Stomach (tissue), 9 donors: ENCODE results near the gene CAPN12. TPM values are rescaled to one million over a fixed set of nuclear protein-coding genes. Genes with fewer than 3 reads are reported as not detected.

Experiments
- DNase-seq, 2 donors: peaks; one replicate each; pipeline versions ENCODE4 v3.0.0 to v3.0.0-alpha.2; 2013 to 2019
- H3K27ac ChIP-seq, 5 donors: fragments of 200-600 bp in 4 of 5; sonication (generic) in 4 of 5; one replicate each; pipeline ENCODE4 v1.5.1; 2013 to 2019; ENCODE audit warnings: mild to moderate bottlenecking in 1 of 5, moderate library complexity in 1 of 5
- H3K27me3 ChIP-seq, 3 donors: fragments of 200-600 bp; sonication (generic); one replicate each; pipeline ENCODE4 v1.5.1; 2017 to 2019; ENCODE audit warnings: mixed run types in 1 of 3
- H3K36me3 ChIP-seq, 4 donors: fragments of 200-600 bp; sonication (generic); 1 replicate in 3 of 4; 2 replicates in 1 of 4; pipeline ENCODE4 v1.5.1; 2016 to 2019
- H3K4me1 ChIP-seq, 4 donors: fragments of 200-600 bp; sonication (generic); one replicate each; pipeline ENCODE4 v1.5.1; 2016 to 2019
- H3K4me3 ChIP-seq, 4 donors: fragments of 200-600 bp; sonication (generic) in 3 of 4; one replicate each; pipeline ENCODE4 v1.5.1; 2016 to 2019; ENCODE audit warnings: mild to moderate bottlenecking in 1 of 4
- H3K9me3 ChIP-seq, 4 donors: fragments of 200-600 bp; sonication (generic); one replicate each; pipeline ENCODE4 v1.5.1; 2016 to 2019
- EP300 ChIP-seq: sonication (generic); formaldehyde crosslinking; IDR thresholded peaks from one replicate; pipeline ENCODE4 v1.6.1; 2017; ENCODE audit warnings: antibody characterized with exemption
- POLR2A ChIP-seq, 4 donors: fragments of 450-650 bp; IDR thresholded peaks; one replicate each; pipeline ENCODE4 v1.6.1; 2016; ENCODE audit warnings: antibody characterized with exemption in 4 of 4, control low read depth in 2 of 4, mild to moderate bottlenecking in 1 of 4, moderate library complexity in 1 of 4
- POLR2AphosphoS5 ChIP-seq, 3 donors: sonication (generic); formaldehyde crosslinking; IDR thresholded peaks; one replicate each; pipeline ENCODE4 v1.6.1; 2016; ENCODE audit warnings: antibody characterized with exemption in 3 of 3
- whole genome bisulfite sequencing, 5 donors: extraction: QIAGEN DNeasy Blood & Tissue Kit in 3 of 5; methylation state at CpG; one replicate each; pipeline versions ENCODE4 v1.1.5 to v1.1.7; 2013 to 2018; 5-methylcytosine and 5-hydroxymethylcytosine counted together
- intact Hi-C: fragments of 100-400 bp; cut with DNase I; formaldehyde crosslinking; loops from one replicate; pipeline ENCODE4 v1.15.1; 2023; ENCODE audit warnings: low total_unique reads
- polyA plus RNA-seq, 3 donors: library from polyadenylated mRNA; stranded (reverse); fragments of 200-250 nt; gene quantifications; one replicate each; pipeline ENCODE4 v1.2.3, GENCODE V29; 2013
- total RNA-seq, 5 donors: library from RNA; depleted of rRNA; stranded (reverse); fragments of >200 nt; gene quantifications; one replicate each; pipeline versions ENCODE4 v1.1.0 to v1.2.3, GENCODE V29; 2014 to 2016
- TF ChIP-seq, protein P1 (sequence below), 7 experiments: fragments of 450-650 bp in 4 of 7; fragments of 200-600 bp in 3 of 7; sonication (generic) in 3 of 7; IDR thresholded peaks; one replicate each; pipeline ENCODE4 v1.5.1; 2016 to 2019; ENCODE audit warnings: antibody characterized with exemption in 7 of 7, control low read depth in 2 of 7, mild to moderate bottlenecking in 1 of 7
- donor health status: healthy with polysubstance abuse.
- donor health status: Bipolar disorder and iron deficiency.
- donor health status: healthy.

Gene CAPN12
- total and polyA plus RNA-seq, 8 donors, result 1.2 to 33.3 (median 5.6) TPM

GRCh38 chr19:38714354-38714778 is 29.9 kb downstream of the CAPN12 start:
- DNase-seq, result peak; percentile 76 to 83
- Histone ChIP-seq H3K36me3 (peaks cover 80 to 100% (median 99%) of the 10 kb centered on the region in 4 donors), H3K4me3 (no peak overlapping the region), H3K27me3 (no peaks in the 10 kb centered on the region), H3K4me1 (peaks cover 67 to 86% (median 72%) of the 10 kb centered on the region in 4 donors), H3K9me3 (no peaks in the 10 kb centered on the region), H3K27ac (peak overlapping the region; percentile 68 to 88 (median 76))
- no peak for TF ChIP-seq POLR2A (IDR thresholded peaks at IDR 0.05)
- TF ChIP-seq, protein P1, sequence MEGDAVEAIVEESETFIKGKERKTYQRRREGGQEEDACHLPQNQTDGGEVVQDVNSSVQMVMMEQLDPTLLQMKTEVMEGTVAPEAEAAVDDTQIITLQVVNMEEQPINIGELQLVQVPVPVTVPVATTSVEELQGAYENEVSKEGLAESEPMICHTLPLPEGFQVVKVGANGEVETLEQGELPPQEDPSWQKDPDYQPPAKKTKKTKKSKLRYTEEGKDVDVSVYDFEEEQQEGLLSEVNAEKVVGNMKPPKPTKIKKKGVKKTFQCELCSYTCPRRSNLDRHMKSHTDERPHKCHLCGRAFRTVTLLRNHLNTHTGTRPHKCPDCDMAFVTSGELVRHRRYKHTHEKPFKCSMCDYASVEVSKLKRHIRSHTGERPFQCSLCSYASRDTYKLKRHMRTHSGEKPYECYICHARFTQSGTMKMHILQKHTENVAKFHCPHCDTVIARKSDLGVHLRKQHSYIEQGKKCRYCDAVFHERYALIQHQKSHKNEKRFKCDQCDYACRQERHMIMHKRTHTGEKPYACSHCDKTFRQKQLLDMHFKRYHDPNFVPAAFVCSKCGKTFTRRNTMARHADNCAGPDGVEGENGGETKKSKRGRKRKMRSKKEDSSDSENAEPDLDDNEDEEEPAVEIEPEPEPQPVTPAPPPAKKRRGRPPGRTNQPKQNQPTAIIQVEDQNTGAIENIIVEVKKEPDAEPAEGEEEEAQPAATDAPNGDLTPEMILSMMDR (IDR thresholded peaks at IDR 0.05), result no peak
- TF ChIP-seq POLR2AphosphoS5 (IDR thresholded peaks at IDR 0.05), result peak in 2 of 3 donors; percentile 37 to 82
- intact Hi-C loops, result no loop called here
- WGBS, 5 donors, result 35 to 56% (median 53%) methylated on average over 11 to 14 of the region's 14 CpGs

GRCh38 chr19:38713865-38714264 is 30.4 kb downstream of the CAPN12 start:
- H3K27me3 ChIP-seq, result no peaks in the 10 kb centered on the region
- no peaks in the 10 kb centered on the region for H3K9me3 ChIP-seq
- TF ChIP-seq EP300 (no peak), POLR2A (IDR thresholded peaks at IDR 0.05) (no peak), POLR2AphosphoS5 (IDR thresholded peaks at IDR 0.05) (no peak)
- TF ChIP-seq, protein P1 (IDR thresholded peaks at IDR 0.05), result no peak
- H3K4me1 ChIP-seq, result peaks cover 62 to 86% (median 70%) of the 10 kb centered on the region in 4 donors
- H3K36me3 ChIP-seq, result peaks cover 82 to 100% (median 99%) of the 10 kb centered on the region in 4 donors
- H3K4me3 ChIP-seq, result no peak overlapping the region
- intact Hi-C loops, result no loop called here
- no peak for DNase-seq
- WGBS, 5 donors, result 69 to 89% (median 80%) methylated on average over 13 to 14 of the region's 14 CpGs
- H3K27ac ChIP-seq, result peak overlapping the region; percentile 68 to 88 (median 76)

- no peaks in the 10 kb centered on the region for H3K9me3 ChIP-seq
- peak overlapping the region; percentile 68 to 88 (median 76) for H3K27ac ChIP-seq
- H3K27me3 ChIP-seq, result no peaks in the 10 kb centered on the region
- H3K4me1 ChIP-seq, result peaks cover 64 to 86% (median 72%) of the 10 kb centered on the region in 4 donors
- TF ChIP-seq POLR2A (IDR thresholded peaks at IDR 0.05), result no peak
- TF ChIP-seq POLR2AphosphoS5 (IDR thresholded peaks at IDR 0.05), result peak; percentile 58 to 69 (median 60)
- intact Hi-C loops, result no loop called here
- 15 to 46% (median 27%) methylated on average over 13 to 19 of the region's 19 CpGs for WGBS, 5 donors
- peak; percentile 71 to 87 for DNase-seq
- H3K36me3 ChIP-seq, result peaks cover 82 to 100% (median 99%) of the 10 kb centered on the region in 4 donors
- H3K4me3 ChIP-seq, result no peak overlapping the region
These were observed 31.0 kb downstream of the CAPN12 start for GRCh38 chr19:38713227-38713649.

GRCh38 chr19:38712161-38712748 is 32.0 kb downstream of the CAPN12 start:
- 69 to 85% (median 79%) methylated on average over 7 to 15 of the region's 15 CpGs for WGBS, 5 donors
- no peaks in the 10 kb centered on the region for H3K9me3 ChIP-seq
- peak overlapping the region; percentile 68 to 88 (median 76) for H3K27ac ChIP-seq
- TF ChIP-seq, protein P1 (IDR thresholded peaks at IDR 0.05), result no peak
- TF ChIP-seq POLR2A (IDR thresholded peaks at IDR 0.05) (no peak), POLR2AphosphoS5 (IDR thresholded peaks at IDR 0.05) (no peak), EP300 (no peak)
- H3K4me1 ChIP-seq, result peaks cover 74 to 89% (median 82%) of the 10 kb centered on the region in 4 donors
- peaks cover 77 to 100% (median 99%) of the 10 kb centered on the region in 4 donors for H3K36me3 ChIP-seq
- intact Hi-C loops, result no loop called here
- DNase-seq, result no peak
- no peak overlapping the region for H3K4me3 ChIP-seq
- no peaks in the 10 kb centered on the region for H3K27me3 ChIP-seq

- H3K9me3 ChIP-seq, result no peaks in the 10 kb centered on the region
- H3K4me3 ChIP-seq, result no peak overlapping the region
- intact Hi-C loops, result no loop called here
- TF ChIP-seq POLR2AphosphoS5 (IDR thresholded peaks at IDR 0.05), result peak in 2 of 3 donors; percentile 44 to 59
- TF ChIP-seq EP300, result no peak
- DNase-seq, result peak in 1 of 2 donors; percentile 62
- peaks cover 74 to 100% (median 99%) of the 10 kb centered on the region in 4 donors for H3K36me3 ChIP-seq
- peaks cover 77 to 95% (median 87%) of the 10 kb centered on the region in 4 donors for H3K4me1 ChIP-seq
- 34 to 43% (median 40%) methylated on average over 10 to 12 of the region's 12 CpGs for WGBS, 5 donors
- H3K27me3 ChIP-seq, result no peaks in the 10 kb centered on the region
- H3K27ac ChIP-seq, result peak overlapping the region in 4 of 5 donors; percentile 68 to 88 (median 74)
These were observed 32.5 kb downstream of the CAPN12 start for GRCh38 chr19:38711726-38712153.
